Measurements from ENCODE around the gene GRK4. TPM values are rescaled to one million over a fixed set of nuclear protein-coding genes. Genes with fewer than 3 reads are reported as not detected.

The GRK4 gene
- total and polyA plus RNA-seq, 2 of the 8 experiments (the other 6 are each of a cell fraction or from before 2014, with no cell fraction given): 0.77 to 1.8 TPM

DNA sequence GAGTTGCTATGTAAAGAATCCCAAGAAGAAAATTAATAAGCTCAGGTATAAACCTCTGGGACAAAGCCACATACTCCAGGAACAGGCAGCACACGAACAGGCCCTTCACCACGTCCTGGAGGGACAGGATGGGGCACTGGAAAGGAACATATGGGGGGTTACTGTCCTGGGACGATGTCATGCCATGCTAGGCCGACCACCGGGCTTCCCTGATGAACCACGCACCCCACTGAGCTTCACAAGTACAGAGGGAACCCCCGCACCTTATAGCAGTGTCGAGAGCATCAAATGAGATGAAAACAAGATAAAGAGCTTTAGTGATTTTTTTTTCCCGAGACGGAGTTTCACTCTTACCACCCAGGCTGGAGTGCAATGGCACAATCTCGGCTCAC lies 19.3 kb upstream of the GRK4 start:
- Histone ChIP-seq H3K4me2 (ENCODE audit: insufficient read depth in 1 of 2, low read depth in 2 of 2, low read length in 2 of 2) (no peak overlapping the region), H3K9ac (replicated peaks in 1 of 4; ENCODE audit: extremely low read depth in 1 of 4, low read depth in 3 of 4, low read length in 3 of 4) (no peak overlapping the region), H2BK20ac (ENCODE audit: low read length) (no peak overlapping the region), H2AK5ac (ENCODE audit: low read depth, low read length) (no peak overlapping the region), H4K20me1 (replicated peaks in 1 of 2; ENCODE audit: control insufficient read depth in 1 of 2, insufficient read depth in 2 of 2, low read length in 2 of 2) (peaks cover 14 to 27% of the 10 kb centered on the region in 2 experiments), H3K4ac (replicated peaks; ENCODE audit: insufficient read length, low read depth, low read length) (no peak overlapping the region), H3K18ac (ENCODE audit: extremely low read depth, low read length) (no peak overlapping the region), H3K4me1 (replicated peaks in 1 of 4; ENCODE audit: control insufficient read depth in 3 of 4, insufficient read depth in 4 of 4, low read length in 3 of 4) (no peaks in the 10 kb centered on the region), H4K91ac (replicated peaks; ENCODE audit: insufficient read length, low read length) (no peak overlapping the region), H2BK15ac (ENCODE audit: low read length) (no peak overlapping the region), H2BK12ac (ENCODE audit: low read depth, low read length) (no peak overlapping the region), H3K27me3 (replicated peaks in 1 of 4; ENCODE audit: control insufficient read depth in 3 of 4, extremely low read depth in 1 of 4, insufficient read depth in 3 of 4, low read length in 3 of 4) (no peaks in the 10 kb centered on the region), H3K79me1 (ENCODE audit: low read depth, low read length) (peaks cover 3% of the 10 kb centered on the region; the same call in 1 of the 2 replicates), H3K27ac (ENCODE audit: low read depth, low read length) (no peak overlapping the region), H2BK120ac (replicated peaks; ENCODE audit: low read depth, low read length) (no peak overlapping the region), H3K79me2 (ENCODE audit: control insufficient read depth in 1 of 2, insufficient read depth in 2 of 2, low read length in 2 of 2) (no peaks in the 10 kb centered on the region), H4K8ac (ENCODE audit: extremely low read depth, insufficient read depth, low read length) (no peak overlapping the region), H3K4me3 (ENCODE audit: extremely low read depth in 1 of 4, insufficient read depth in 2 of 4, low read depth in 3 of 4, low read length in 4 of 4) (no peak overlapping the region), H3K36me3 (ENCODE audit: control insufficient read depth in 2 of 4, insufficient read depth in 4 of 4, low read length in 3 of 4) (peaks cover 56 to 83% (median 79%) of the 10 kb centered on the region in 4 experiments), H3K14ac (ENCODE audit: insufficient read length) (no peak overlapping the region), H3K23ac (ENCODE audit: insufficient read length) (no peak overlapping the region), H4K5ac (ENCODE audit: insufficient read length, low read depth, low read length) (no peak overlapping the region), H3K56ac (replicated peaks; ENCODE audit: insufficient read length, low read depth, low read length) (no peak overlapping the region), H3K9me3 (ENCODE audit: insufficient read depth in 2 of 2, low read depth in 1 of 2, low read length in 1 of 2) (no peaks in the 10 kb centered on the region; a peak in 1 of 4 replicates), H2AFZ (ENCODE audit: low read length) (no peak overlapping the region), H3K23me2 (ENCODE audit: low read depth, low read length) (no peaks in the 10 kb centered on the region), H2BK5ac (ENCODE audit: low read depth, low read length) (no peak overlapping the region)
- DNase-seq (ENCODE audit: low read depth in 1 of 2, low spot score in 2 of 2) (no peak), FAIRE-seq (no peak)
- ChIA-PET CTCF (ENCODE audit: partially characterized antibody) (interaction anchor here (0.6 to 2.5 kb wide), 4 partner anchors 10 to 374 kb away, joined by 3 to 18 read pairs (median 5); no protein-coding TSS in a partner anchor), POLR2A (ENCODE audit: partially characterized antibody) (interaction anchor here (1.1 to 3.3 kb wide), 6 partner anchors 9 to 179 kb away, joined by 3 to 19 read pairs (median 4); no protein-coding TSS in a partner anchor)
- WGBS, 2 experiments (ENCODE audit: extremely low coverage in 1 of 2, insufficient coverage in 1 of 2, insufficient read length in 1 of 2, insufficient replicate concordance in 2 of 2, low coverage in 1 of 2, low lambda C conversion rate in 2 of 2, missing lambda C conversion rate in 1 of 2): 97% methylated on average over 11 of the region's 11 CpGs; no CpG with 5 or more reads in 1 of the 2 experiments
- no peak for TF ChIP-seq GTF2F1 (IDR thresholded peaks at IDR 0.05; ENCODE audit: borderline replicate concordance, low read depth, low read length)
- no peak for TF ChIP-seq BACH1 (IDR thresholded peaks at IDR 0.05; ENCODE audit: low read length)
- no peak for TF ChIP-seq RAD21 (IDR thresholded peaks at IDR 0.05 in 1 of 2, conservative IDR thresholded peaks at IDR 0.05 in 1 of 2; ENCODE audit: low read depth in 2 of 2, low read length in 2 of 2)
- no peak for TF ChIP-seq NRF1 (IDR thresholded peaks at IDR 0.05; ENCODE audit: low read depth, low read length)
- TF ChIP-seq, protein P1, sequence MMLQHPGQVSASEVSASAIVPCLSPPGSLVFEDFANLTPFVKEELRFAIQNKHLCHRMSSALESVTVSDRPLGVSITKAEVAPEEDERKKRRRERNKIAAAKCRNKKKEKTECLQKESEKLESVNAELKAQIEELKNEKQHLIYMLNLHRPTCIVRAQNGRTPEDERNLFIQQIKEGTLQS (IDR thresholded peaks at IDR 0.05; ENCODE audit: insufficient read depth, low read depth, low read length): no peak
- no peak for TF ChIP-seq PHF8 (conservative IDR thresholded peaks at IDR 0.05; ENCODE audit: low read depth, low read length)
- no peak for TF ChIP-seq RXRA (IDR thresholded peaks at IDR 0.05; ENCODE audit: insufficient read depth, low read depth, low read length)
- TF ChIP-seq, protein P2, sequence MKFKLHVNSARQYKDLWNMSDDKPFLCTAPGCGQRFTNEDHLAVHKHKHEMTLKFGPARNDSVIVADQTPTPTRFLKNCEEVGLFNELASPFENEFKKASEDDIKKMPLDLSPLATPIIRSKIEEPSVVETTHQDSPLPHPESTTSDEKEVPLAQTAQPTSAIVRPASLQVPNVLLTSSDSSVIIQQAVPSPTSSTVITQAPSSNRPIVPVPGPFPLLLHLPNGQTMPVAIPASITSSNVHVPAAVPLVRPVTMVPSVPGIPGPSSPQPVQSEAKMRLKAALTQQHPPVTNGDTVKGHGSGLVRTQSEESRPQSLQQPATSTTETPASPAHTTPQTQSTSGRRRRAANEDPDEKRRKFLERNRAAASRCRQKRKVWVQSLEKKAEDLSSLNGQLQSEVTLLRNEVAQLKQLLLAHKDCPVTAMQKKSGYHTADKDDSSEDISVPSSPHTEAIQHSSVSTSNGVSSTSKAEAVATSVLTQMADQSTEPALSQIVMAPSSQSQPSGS (IDR thresholded peaks at IDR 0.05; ENCODE audit: low read length): no peak
- TF ChIP-seq MAFK (IDR thresholded peaks at IDR 0.05; ENCODE audit: low read depth, low read length): no peak
- no peak for TF ChIP-seq FOSL1 (IDR thresholded peaks at IDR 0.05; ENCODE audit: insufficient read depth, low read depth, low read length)
- TF ChIP-seq SRF (IDR thresholded peaks at IDR 0.05; ENCODE audit: low read depth, low read length): no peak
